Activated naive CD8-positive, alpha-beta T cell treated with anti-CD3 and anti-CD28 coated beads, Interleukin-2, amount 10 ng/mL, durations not matched to agents 7 days and 5 days (primary cell): ENCODE results near the gene TNNI3. TPM values are rescaled to one million over a fixed set of nuclear protein-coding genes. Genes with fewer than 3 reads are reported as not detected.
"Not testable (repeated sequence)": the region's sequence is repeated elsewhere in the genome, so short reads cannot be mapped to it uniquely, and the experiment has no call there.

Experiments used
- ATAC-seq: fragments of 150-1000 bp; cut with Tn5 transposase; one replicate; pipeline ENCODE4 v1.10.0; 2021; ENCODE audit warnings: low read depth, moderate library complexity
- POLR2A ChIA-PET: fragments of 350-600 bp; sonication (Branson Sonifier 250); formaldehyde crosslinking; loops from one replicate; lab custom pipeline; 2021; ENCODE audit warnings: antibody characterized with exemption; lab: Charles Lee
- DNase-seq: peaks from one replicate; pipeline ENCODE4 v3.0.0; 2021
- H3K27ac Mint-ChIP-seq: one replicate; pipeline ENCODE4 v1.8.0; 2022; ENCODE audit warnings: mild to moderate bottlenecking, mixed read lengths
- H3K27me3 Mint-ChIP-seq: one replicate; pipeline ENCODE4 v1.8.0; 2022; ENCODE audit warnings: mild to moderate bottlenecking, moderate library complexity, mixed read lengths
- H3K36me3 Mint-ChIP-seq: one replicate; pipeline ENCODE4 v1.8.0; 2021; ENCODE audit warnings: mild to moderate bottlenecking, mixed read lengths
- H3K4me1 Mint-ChIP-seq: one replicate; pipeline ENCODE4 v1.8.0; 2021; ENCODE audit warnings: mixed read lengths
- H3K4me3 Mint-ChIP-seq: one replicate; pipeline ENCODE4 v1.8.0; 2022; ENCODE audit warnings: mild to moderate bottlenecking, moderate library complexity, mixed read lengths
- H3K9me3 Mint-ChIP-seq: one replicate; pipeline ENCODE4 v1.8.0; 2021; ENCODE audit warnings: mixed read lengths
- total RNA-seq, 2 experiments: library from RNA; stranded (reverse); gene quantifications; one replicate each; pipeline ENCODE4 v1.2.3, GENCODE V29; 2021

TNNI3 gene
- total RNA-seq, 2 experiments from 2014 or later = not detected

GRCh38 chr19:55166530-55167268 is 9.2 kb upstream of the TNNI3 start, which contains the start of gene DNAAF3:
Gene DNAAF3, minus strand, starts transcription at chr19:55166613. Its CDS starts 200 bp downstream, at chr19:55166413.
- Mint-ChIP-seq H3K27ac (no peak within 1 kb of the TSS), H3K36me3 (no peaks in the 10 kb centered on the region), H3K27me3 (peaks cover 71% of the 10 kb centered on the region), H3K4me3 (peak within 1 kb of the TSS; percentile 83), H3K9me3 (no peaks in the 10 kb centered on the region), H3K4me1 (peaks cover 8% of the 10 kb centered on the region)
- DNase-seq (peak; percentile 80), ATAC-seq (peak; percentile 88)
- POLR2A ChIA-PET = interaction anchor here (1.3 kb wide), 1 partner anchor 241 kb away, joined by 3 read pairs; the partner anchor contains the start of gene UBE2S

GRCh38 chr19:55165952-55166529 is 8.5 kb upstream of the TNNI3 start:
- no peak overlapping the region for H3K27ac Mint-ChIP-seq
- peak overlapping the region; percentile 83 for H3K4me3 Mint-ChIP-seq
- peaks cover 8% of the 10 kb centered on the region for H3K4me1 Mint-ChIP-seq
- peaks cover 64% of the 10 kb centered on the region for H3K27me3 Mint-ChIP-seq
- DNase-seq (peak; percentile 66), ATAC-seq (peak; percentile 77)
- H3K9me3 Mint-ChIP-seq = no peaks in the 10 kb centered on the region
- H3K36me3 Mint-ChIP-seq = no peaks in the 10 kb centered on the region
- POLR2A ChIA-PET = interaction anchor here (1.3 kb wide), 1 partner anchor 242 kb away, joined by 3 read pairs; the partner anchor contains the start of gene UBE2S

- peaks cover 42% of the 10 kb centered on the region for H3K27me3 Mint-ChIP-seq
- no peak overlapping the region for H3K4me3 Mint-ChIP-seq
These were observed 4.2 kb upstream of the TNNI3 start for GRCh38 chr19:55161571-55162322.

GRCh38 chr19:55160986-55161365 is 3.4 kb upstream of the TNNI3 start:
- DNase-seq = no peak

More at GRCh38 chr19:55161571-55162322, 4.2 kb upstream of the TNNI3 start:
- Mint-ChIP-seq H3K27ac (no peak overlapping the region), H3K36me3 (no peaks in the 10 kb centered on the region), H3K9me3 (no peaks in the 10 kb centered on the region), H3K4me1 (peaks cover 12% of the 10 kb centered on the region)
- POLR2A ChIA-PET = no interaction called here
- no peak for ATAC-seq
- no peak for DNase-seq

GRCh38 chr19:55160128-55160985 is 2.8 kb upstream of the TNNI3 start:
- Mint-ChIP-seq H3K36me3 (no peaks in the 10 kb centered on the region), H3K27ac (no peak overlapping the region), H3K27me3 (peaks cover 34% of the 10 kb centered on the region), H3K4me3 (no peak overlapping the region), H3K9me3 (no peaks in the 10 kb centered on the region), H3K4me1 (peaks cover 10% of the 10 kb centered on the region)
- POLR2A ChIA-PET = interaction anchor here (0.5 to 1.4 kb wide), 6 partner anchors 13 to 720 kb away, joined by 3 to 4 read pairs (median 4); partner anchors contain the start of genes FIZ1 and ZNF628
- peak; percentile 95 for DNase-seq
- peak; percentile 95 for ATAC-seq

More at GRCh38 chr19:55160986-55161365, 3.4 kb upstream of the TNNI3 start:
- Mint-ChIP-seq H3K27ac (no peak overlapping the region), H3K4me1 (peaks cover 10% of the 10 kb centered on the region), H3K27me3 (peaks cover 38% of the 10 kb centered on the region), H3K9me3 (no peaks in the 10 kb centered on the region), H3K36me3 (no peaks in the 10 kb centered on the region), H3K4me3 (no peak overlapping the region)
- no peak for ATAC-seq
- POLR2A ChIA-PET = interaction anchor here (0.6 to 1.4 kb wide), 4 partner anchors 280 to 721 kb away, joined by 3 to 4 read pairs (median 4); partner anchors contain the start of genes FIZ1 and ZNF628

GRCh38 chr19:55158848-55159749 is 1.6 kb upstream of the TNNI3 start:
- no peaks in the 10 kb centered on the region for H3K9me3 Mint-ChIP-seq
- POLR2A ChIA-PET = interaction anchor here (0.6 kb wide), 1 partner anchor 244 kb away, joined by 3 read pairs; no protein-coding TSS in a partner anchor
- H3K27ac Mint-ChIP-seq = no peak overlapping the region
- no peaks in the 10 kb centered on the region for H3K36me3 Mint-ChIP-seq
- peaks cover 14% of the 10 kb centered on the region for H3K4me1 Mint-ChIP-seq
- ATAC-seq = no peak
- DNase-seq = no peak
- no peak overlapping the region for H3K4me3 Mint-ChIP-seq
- H3K27me3 Mint-ChIP-seq = peaks cover 29% of the 10 kb centered on the region

- DNase-seq (no peak), ATAC-seq (no peak)
- Mint-ChIP-seq H3K4me1 (peaks cover 18% of the 10 kb centered on the region), H3K27me3 (peaks cover 24% of the 10 kb centered on the region), H3K27ac (no peak overlapping the region), H3K4me3 (no peak overlapping the region), H3K9me3 (peaks cover 3% of the 10 kb centered on the region), H3K36me3 (no peaks in the 10 kb centered on the region)
- POLR2A ChIA-PET = no interaction called here
These were observed 891 bp upstream of the TNNI3 start for GRCh38 chr19:55158423-55158822.

GRCh38 chr19:55156202-55157063 is 1.1 kb downstream of the TNNI3 start:
- Mint-ChIP-seq H3K4me1 (peaks cover 24% of the 10 kb centered on the region), H3K36me3 (peaks cover 5% of the 10 kb centered on the region), H3K27ac (no peak overlapping the region), H3K27me3 (peaks cover 17% of the 10 kb centered on the region), H3K4me3 (no peak overlapping the region), H3K9me3 (peaks cover 12% of the 10 kb centered on the region)
- DNase-seq (peak; percentile 64), ATAC-seq (no peak)
- POLR2A ChIA-PET = no interaction called here

GRCh38 chr19:55155784-55156183 is 1.7 kb downstream of the TNNI3 start:
- H3K4me3 Mint-ChIP-seq, POLR2A ChIA-PET, ATAC-seq, H3K27ac Mint-ChIP-seq, DNase-seq, H3K36me3 Mint-ChIP-seq: not testable (repeated sequence)
- H3K4me1 Mint-ChIP-seq = peaks cover 24% of the 10 kb centered on the region
- H3K27me3 Mint-ChIP-seq = peaks cover 17% of the 10 kb centered on the region
- peaks cover 14% of the 10 kb centered on the region for H3K9me3 Mint-ChIP-seq

- H3K9me3 Mint-ChIP-seq = peaks cover 14% of the 10 kb centered on the region
- H3K4me1 Mint-ChIP-seq = peaks cover 18% of the 10 kb centered on the region
- POLR2A ChIA-PET = interaction anchor here (0.6 to 1.0 kb wide), 2 partner anchors 323 to 553 kb away, joined by 3 to 6 read pairs; partner anchors contain the start of gene ZNF628
- DNase-seq = no peak
- no peak overlapping the region for H3K4me3 Mint-ChIP-seq
- ATAC-seq = no peak
- peaks cover 20% of the 10 kb centered on the region for H3K27me3 Mint-ChIP-seq
- H3K36me3 Mint-ChIP-seq = peaks cover 5% of the 10 kb centered on the region
- H3K27ac Mint-ChIP-seq = peak overlapping the region; percentile 89
These were observed 3.8 kb downstream of the TNNI3 start for GRCh38 chr19:55153652-55154264.
